SK-N-SH (cell line): ENCODE measurements around the gene SYNJ1. TPM values are rescaled to one million over a fixed set of nuclear protein-coding genes. Genes with fewer than 3 reads are reported as not detected.

ENCODE experiments used
- CTCF ChIA-PET: fragments of 300-600, 350-600 bp; formaldehyde crosslinking; extraction: SDS; loops from one replicate; lab custom pipeline; 2021; lab: Yijun Ruan, JAX
- POLR2A ChIA-PET: fragments of 350-600 bp; sonication (Branson Sonifier 250); formaldehyde crosslinking; extraction: SDS; loops from one replicate; lab custom pipeline; 2020; ENCODE audit warnings: antibody characterized with exemption, inconsistent platforms; lab: Yijun Ruan, JAX
- DNase-seq: peaks from one replicate; pipeline ENCODE4 v3.0.0; 2012
- H2AFZ ChIP-seq: fragments of 200-600 bp; sonication (generic); 2 replicates; pipeline ENCODE4 v1.8.1; 2016; ENCODE audit warnings: antibody characterized with exemption, mild to moderate bottlenecking, low read depth
- H3F3A ChIP-seq: fragments of 200-600 bp; sonication (generic); replicated peaks from 2 replicates; pipeline ENCODE3; 2016; ENCODE audit warnings: antibody characterized with exemption, mild to moderate bottlenecking; ENCODE audit not compliant: insufficient read depth
- H3K27ac ChIP-seq, 2 experiments: fragments of 200-500 bp in 1 of 2; fragments of 200-600 bp in 1 of 2; sonication (Bioruptor generic) in 1 of 2; sonication (generic), shearing (Covaris generic) in 1 of 2; 2 replicates each; pipeline versions ENCODE4 v1.5.1 to v1.6.1; 2014 to 2016; ENCODE audit warnings: low read depth in 2 of 2, inconsistent platforms in 1 of 2, low read length in 1 of 2, mild to moderate bottlenecking in 1 of 2, mixed read lengths in 1 of 2
- H3K27me3 ChIP-seq: fragments of 200-600 bp; sonication (generic), shearing (Covaris generic); 2 replicates; pipeline ENCODE4 v1.6.1; 2016; ENCODE audit warnings: mixed run types; ENCODE audit not compliant: insufficient read depth
- H3K36me3 ChIP-seq, 2 experiments: fragments of 200-500 bp in 1 of 2; fragments of 200-600 bp in 1 of 2; sonication (Bioruptor generic) in 1 of 2; sonication (generic) in 1 of 2; replicated peaks in 1 of 2; 2 replicates each; pipeline versions ENCODE3 to v1.5.1; 2014 to 2016; ENCODE audit warnings: low read length in 1 of 2, mild to moderate bottlenecking in 1 of 2; ENCODE audit not compliant: insufficient read depth in 2 of 2, control insufficient read depth in 1 of 2
- H3K4me1 ChIP-seq, 2 experiments: fragments of 200-500 bp in 1 of 2; fragments of 200-600 bp in 1 of 2; sonication (Bioruptor generic) in 1 of 2; sonication (generic), shearing (Covaris generic) in 1 of 2; 2 replicates each; pipeline versions ENCODE4 v1.5.1 to v1.6.1; 2014 to 2016; ENCODE audit warnings: low read depth in 1 of 2, low read length in 1 of 2, mixed run types in 1 of 2; ENCODE audit not compliant: insufficient read depth in 2 of 2, control insufficient read depth in 1 of 2
- H3K4me2 ChIP-seq: fragments of 200-600 bp; sonication (generic), shearing (Covaris generic); 2 replicates; pipeline ENCODE4 v1.6.1; 2017; ENCODE audit warnings: mixed run types
- H3K4me3 ChIP-seq, 2 experiments: fragments of 200-500 bp in 1 of 2; fragments of 200-600 bp in 1 of 2; sonication (Bioruptor generic) in 1 of 2; sonication (generic), shearing (Covaris generic) in 1 of 2; 2 replicates each; pipeline versions ENCODE4 v1.5.1 to v1.8.1; 2014 to 2016; ENCODE audit warnings: low read depth in 2 of 2, inconsistent platforms in 1 of 2, low read length in 1 of 2, mild to moderate bottlenecking in 1 of 2, mixed read lengths in 1 of 2, moderate library complexity in 1 of 2
- H3K79me2 ChIP-seq: fragments of 200-600 bp; sonication (generic); 2 replicates; pipeline ENCODE4 v1.8.1; 2017; ENCODE audit warnings: mild to moderate bottlenecking; ENCODE audit not compliant: insufficient read depth
- H3K9ac ChIP-seq: fragments of 200-600 bp; sonication (generic); 2 replicates; pipeline ENCODE4 v1.6.1; 2017; ENCODE audit warnings: mixed run types
- H3K9me2 ChIP-seq: fragments of 200-600 bp; sonication (generic); 2 replicates; pipeline ENCODE4 v1.6.1; 2017; ENCODE audit warnings: mixed run types
- H3K9me3 ChIP-seq: fragments of 200-600 bp; sonication (generic); 2 replicates; pipeline ENCODE4 v1.6.1; 2017; ENCODE audit warnings: mixed run types, mild to moderate bottlenecking, moderate library complexity
- H4K20me1 ChIP-seq: fragments of 200-600 bp; sonication (generic); 2 replicates; pipeline ENCODE4 v1.6.1; 2017; ENCODE audit warnings: mild to moderate bottlenecking, mixed run types; ENCODE audit not compliant: insufficient read depth
- EP300 ChIP-seq, 2 experiments: IDR thresholded peaks; 2 replicates each; pipeline versions ENCODE4 v1.4.0 to v1.6.1; 2012; ENCODE audit warnings: borderline replicate concordance in 1 of 2, low read depth in 1 of 2, low read length in 1 of 2
- EZH2phosphoT487 ChIP-seq: fragments of 200-600 bp; sonication (generic); IDR thresholded peaks from 2 replicates; pipeline ENCODE4 v1.6.1; 2017; ENCODE audit warnings: low read depth, mixed run types, mild to moderate bottlenecking, antibody characterized with exemption, moderate library complexity, borderline replicate concordance
- FOXJ3 ChIP-seq: sonication (generic); formaldehyde crosslinking; IDR thresholded peaks from 2 replicates; pipeline ENCODE4 v1.5.1; 2020; ENCODE audit warnings: mild to moderate bottlenecking, missing genetic modification reagents
- FOXM1 ChIP-seq: IDR thresholded peaks from 2 replicates; pipeline ENCODE4 v1.4.0; 2012; ENCODE audit warnings: low read depth, mild to moderate bottlenecking
- GABPA ChIP-seq: IDR thresholded peaks from 2 replicates; pipeline ENCODE4 v1.4.0; 2012; ENCODE audit warnings: low read depth, mild to moderate bottlenecking
- JUND ChIP-seq: IDR thresholded peaks from 2 replicates; pipeline ENCODE4 v1.4.0; 2012
- MEF2A ChIP-seq: IDR thresholded peaks from 2 replicates; pipeline ENCODE4 v1.4.0; 2012; ENCODE audit warnings: low read depth, borderline replicate concordance
- MXI1 ChIP-seq: IDR thresholded peaks from 2 replicates; pipeline ENCODE4 v1.6.1; 2012; ENCODE audit warnings: mild to moderate bottlenecking, low read depth, low read length, improper control_type of control experiment
- NFIC ChIP-seq: IDR thresholded peaks from 2 replicates; pipeline ENCODE4 v1.4.0; 2012; ENCODE audit warnings: borderline replicate concordance
- PBX3 ChIP-seq: IDR thresholded peaks from 2 replicates; pipeline ENCODE4; 2012
- POLR2AphosphoS5 ChIP-seq: IDR thresholded peaks from 2 replicates; pipeline ENCODE4 v1.6.1; 2012; ENCODE audit warnings: low read depth, low read length
- RAD21 ChIP-seq: IDR thresholded peaks from 2 replicates; pipeline ENCODE4 v1.6.1; 2012; ENCODE audit warnings: mild to moderate bottlenecking, low read length
- RCOR1 ChIP-seq: fragments of 150-350 bp; IDR thresholded peaks from 2 replicates; pipeline ENCODE4 v1.6.1; 2017; ENCODE audit warnings: antibody characterized with exemption, low read length
- RFX5 ChIP-seq: IDR thresholded peaks from 2 replicates; pipeline ENCODE4 v1.6.1; 2012; ENCODE audit warnings: mild to moderate bottlenecking, improper control_type of control experiment, low read length
- RXRA ChIP-seq: IDR thresholded peaks from 2 replicates; pipeline ENCODE4 v1.4.0; 2012; ENCODE audit warnings: low read depth, mild to moderate bottlenecking, borderline replicate concordance
- SIN3A ChIP-seq: IDR thresholded peaks from 2 replicates; pipeline ENCODE4 v1.6.1; 2012; ENCODE audit warnings: low read depth, mild to moderate bottlenecking, low read length, moderate library complexity, borderline replicate concordance
- TAF1 ChIP-seq: IDR thresholded peaks from 2 replicates; pipeline ENCODE4 v1.6.1; 2012; ENCODE audit warnings: low read depth, mild to moderate bottlenecking, low read length, moderate library complexity, borderline replicate concordance
- TCF12 ChIP-seq: IDR thresholded peaks from 2 replicates; pipeline ENCODE4 v1.4.0; 2012
- TEAD4 ChIP-seq: IDR thresholded peaks from 2 replicates; pipeline ENCODE4 v1.4.0; 2012; ENCODE audit warnings: mild to moderate bottlenecking, borderline replicate concordance; ENCODE audit not compliant: insufficient read depth
- USF1 ChIP-seq: IDR thresholded peaks from 2 replicates; pipeline ENCODE4 v1.4.0; 2012; ENCODE audit warnings: low read depth, borderline replicate concordance
- YY1 ChIP-seq: IDR thresholded peaks from 2 replicates; pipeline ENCODE4 v1.4.0; 2012; ENCODE audit warnings: low read depth, mild to moderate bottlenecking
- WGBS: methylation state at CpG from one replicate; pipeline ENCODE4 v1.1.6; 2017; ENCODE audit warnings: low lambda C conversion rate; 5-methylcytosine and 5-hydroxymethylcytosine counted together
- polyA plus RNA-seq, 3 experiments: library from polyadenylated mRNA; depleted of rRNA; stranded (reverse); fragments of >200 nt; gene quantifications; 2 replicates each; pipeline ENCODE4 v1.2.3, GENCODE V29; 2012

SYNJ1 gene
- polyA plus RNA-seq, 1 of the 3 experiments (the other 2 are of a cell fraction), result 3.3 TPM

DNA sequence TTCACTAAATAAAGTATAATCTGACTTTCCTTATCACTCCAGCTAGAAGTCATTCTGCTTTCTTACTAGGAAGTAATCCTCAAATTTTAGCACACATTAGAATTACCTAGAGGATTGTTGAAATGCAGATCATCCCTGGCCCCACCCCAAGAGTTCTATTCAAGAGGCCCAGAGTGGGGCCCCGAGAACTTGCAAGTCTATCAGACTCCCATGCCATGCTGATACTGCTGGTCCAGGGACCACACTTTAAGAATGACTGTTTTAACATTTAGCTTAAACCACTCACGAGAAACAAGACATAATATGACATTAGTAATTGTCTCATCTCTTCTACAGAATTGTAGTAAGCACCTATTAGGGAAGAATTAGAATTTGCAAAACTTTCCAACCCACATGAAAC is 7.7 kb upstream of the SYNJ1 start (continued):
- no peak for TF ChIP-seq GABPA
- no peak for TF ChIP-seq MXI1
- TF ChIP-seq EZH2phosphoT487, result no peak
- no peak for TF ChIP-seq USF1
- TF ChIP-seq PBX3, result no peak
- no peak for TF ChIP-seq RAD21
- TF ChIP-seq TAF1, result no peak
- no peak for TF ChIP-seq MEF2A
- TF ChIP-seq TCF12, result no peak

- Histone ChIP-seq H3K9ac (no peak overlapping the region), H4K20me1 (no peaks in the 10 kb centered on the region), H3K79me2 (no peaks in the 10 kb centered on the region), H3K4me1 (peaks cover 0 to 5% of the 10 kb centered on the region in 2 experiments; a peak in 1 of 4 replicates), H3K4me2 (no peak overlapping the region), H3K4me3 (no peak overlapping the region), H3F3A (peaks cover 3% of the 10 kb centered on the region), H3K36me3 (peaks cover 52 to 60% of the 10 kb centered on the region in 2 experiments), H3K9me3 (no peaks in the 10 kb centered on the region), H3K27me3 (no peaks in the 10 kb centered on the region), H2AFZ (no peak overlapping the region), H3K27ac (no peak overlapping the region), H3K9me2 (no peaks in the 10 kb centered on the region)
- no peak for DNase-seq
- ChIA-PET POLR2A (no interaction called here), CTCF (no interaction called here)
- TF ChIP-seq RAD21 (no peak), RFX5 (no peak), EP300 (IDR thresholded peaks at IDR 0.05; ENCODE audit: borderline replicate concordance in 1 of 2, low read depth in 1 of 2, low read length in 1 of 2) (no peak)
- 91% methylated on average over 5 of the region's 5 CpGs for WGBS
Measured at GRCh38 chr21:32733990-32734613, 6.3 kb upstream of the SYNJ1 start.

DNA sequence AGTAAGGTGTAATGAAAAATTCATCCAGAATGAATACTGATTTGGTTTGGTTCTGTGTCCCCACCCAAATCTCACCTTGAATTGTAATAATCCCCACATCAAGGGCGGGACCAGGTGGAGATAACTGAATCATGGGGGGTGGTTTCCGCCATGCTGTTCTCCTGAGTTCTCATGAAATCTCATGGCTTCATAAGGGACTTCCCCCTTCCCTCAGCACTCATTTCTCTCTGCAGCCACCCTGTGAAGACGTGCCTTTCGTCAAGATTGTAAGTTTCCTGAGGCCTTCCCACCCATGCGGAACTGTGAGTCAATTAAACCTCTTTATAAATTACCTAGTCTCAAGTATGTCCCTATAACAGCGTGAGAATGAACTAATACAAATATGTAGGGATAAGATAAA is 5.5 kb upstream of the SYNJ1 start:
- CTCF ChIA-PET, result no interaction called here
- Histone ChIP-seq H3K9ac (no peak overlapping the region), H4K20me1 (no peaks in the 10 kb centered on the region), H3K27ac (no peak overlapping the region), H3K27me3 (no peaks in the 10 kb centered on the region), H3K4me2 (no peak overlapping the region), H3K9me3 (no peaks in the 10 kb centered on the region), H3K4me3 (no peak overlapping the region), H2AFZ (no peak overlapping the region), H3K4me1 (peaks cover 0 to 9% of the 10 kb centered on the region in 2 experiments; a peak in 2 of 4 replicates), H3K79me2 (no peaks in the 10 kb centered on the region), H3F3A (peaks cover 3% of the 10 kb centered on the region), H3K36me3 (peaks cover 52 to 53% of the 10 kb centered on the region in 2 experiments), H3K9me2 (no peaks in the 10 kb centered on the region)
- 95% methylated on average over 6 of the region's 6 CpGs for WGBS
- POLR2A ChIA-PET, result no interaction called here
- no peak for DNase-seq
- no peak for TF ChIP-seq USF1
- TF ChIP-seq RCOR1, result no peak
- TF ChIP-seq SIN3A, result no peak
- no peak for TF ChIP-seq TCF12
- no peak for TF ChIP-seq YY1
- TF ChIP-seq JUND, result no peak
- TF ChIP-seq TEAD4, result no peak
- TF ChIP-seq RXRA, result no peak
- no peak for TF ChIP-seq POLR2AphosphoS5
- no peak for TF ChIP-seq NFIC
- TF ChIP-seq FOXM1, result no peak
- TF ChIP-seq FOXJ3 (CRISPR knock-in tag), result no peak
- TF ChIP-seq EP300 (IDR thresholded peaks at IDR 0.05; ENCODE audit: borderline replicate concordance in 1 of 2, low read depth in 1 of 2, low read length in 1 of 2), result no peak
